BE2C (cell line): ENCODE measurements around the gene UNC5A. TPM values are rescaled to one million over a fixed set of nuclear protein-coding genes. Genes with fewer than 3 reads are reported as not detected.

Source experiments
- DNase-seq: peaks from one replicate; pipeline ENCODE4 v3.0.0-alpha.2; 2020
- H3K27me3 ChIP-seq: fragments of 250-450 bp; sonication (Bioruptor Pico); 2 replicates; pipeline ENCODE4 v1.5.1; 2020; ENCODE audit warnings: mild to moderate bottlenecking
- H3K36me3 ChIP-seq: fragments of 250-450 bp; sonication (Bioruptor Pico); 2 replicates; pipeline ENCODE4 v1.5.1; 2020; ENCODE audit warnings: mild to moderate bottlenecking
- H3K4me1 ChIP-seq: fragments of 250-450 bp; sonication (Bioruptor Pico); 2 replicates; pipeline ENCODE4 v1.5.1; 2020
- H3K4me3 ChIP-seq: 2 replicates; pipeline ENCODE4 v1.5.1; 2011; ENCODE audit warnings: low read depth, low read length
- H3K9me3 ChIP-seq: fragments of 250-450 bp; sonication (Bioruptor Pico); 2 replicates; pipeline ENCODE4 v1.5.1; 2020
- CTCF ChIP-seq: IDR thresholded peaks from 2 replicates; pipeline ENCODE4 v1.5.1; 2012; ENCODE audit warnings: mild to moderate bottlenecking, low read depth, low read length
- polyA plus RNA-seq: library from polyadenylated mRNA; unstranded; fragments of >200 nt; gene quantifications from one replicate; pipeline ENCODE4 v1.2.1, GENCODE V29; 2012; ENCODE audit warnings: low read depth, missing spikeins; ENCODE audit not compliant: insufficient read length, insufficient read depth

Gene UNC5A
- 44.8 TPM for polyA plus RNA-seq

DNA sequence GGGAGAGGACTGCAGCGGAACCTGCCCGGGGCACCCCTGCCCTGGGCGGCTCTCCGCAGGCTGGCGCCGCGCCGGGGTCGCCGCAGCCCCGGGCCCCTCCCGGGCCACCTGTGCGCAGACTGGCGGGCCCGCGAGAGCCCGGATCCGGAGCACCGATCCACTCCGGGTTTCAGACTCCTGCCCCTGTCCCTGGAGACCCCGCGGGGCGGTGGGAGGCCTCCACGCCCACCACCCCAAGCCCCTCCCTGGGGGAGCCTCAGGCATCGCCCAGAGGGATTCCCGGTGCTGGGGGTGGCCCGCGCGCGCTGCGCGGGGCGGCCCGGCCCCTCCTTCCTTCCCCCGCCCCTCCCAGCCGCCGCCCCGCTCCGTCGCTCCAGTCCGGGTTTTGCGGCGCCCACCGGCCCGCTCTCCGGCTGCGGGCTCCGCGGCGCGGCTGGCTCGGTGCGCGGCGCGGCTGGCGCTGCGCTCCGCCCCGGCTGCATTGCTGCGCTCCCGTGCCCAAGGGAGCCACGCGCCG lies at the start of gene UNC5A:
Gene UNC5A (plus strand): TSS at position 479 of the 517 bp plus-strand sequence. CDS start 192 bp downstream, outside the sequence.
- H3K9me3 ChIP-seq: no peaks in the 10 kb centered on the region
- TF ChIP-seq CTCF: no peak
- H3K4me1 ChIP-seq: peaks cover 14% of the 10 kb centered on the region
- no peaks in the 10 kb centered on the region for H3K36me3 ChIP-seq
- peak within 1 kb of the TSS; percentile 80 for H3K4me3 ChIP-seq
- H3K27me3 ChIP-seq: no peaks in the 10 kb centered on the region
- peak; percentile 88 for DNase-seq

DNA sequence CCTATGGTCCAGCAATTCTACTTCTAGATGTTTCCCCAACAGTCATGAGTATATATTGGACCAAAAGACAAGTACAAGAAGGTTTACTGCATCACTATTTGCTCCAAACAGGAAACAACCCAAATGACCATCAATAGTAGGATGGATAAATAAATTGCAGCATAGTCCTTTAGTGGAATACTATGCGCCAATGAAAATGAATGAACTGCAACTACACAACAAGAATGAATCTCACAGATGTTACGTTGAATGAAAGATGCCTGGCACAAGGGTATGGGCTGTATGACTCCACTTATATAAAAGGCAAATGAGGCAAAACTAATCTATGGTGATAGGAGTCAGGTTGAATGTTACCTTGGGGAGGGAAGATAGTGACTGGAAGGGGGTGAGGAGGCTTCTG lies 48.6 kb upstream of the UNC5A start:
- no peak for DNase-seq
- TF ChIP-seq CTCF: no peak
- Histone ChIP-seq H3K36me3 (no peaks in the 10 kb centered on the region), H3K9me3 (0 out of 2 replicates have a peak, but pooled peaks cover 3% of the 10 kb centered on the region), H3K4me1 (peaks cover 2% of the 10 kb centered on the region; the same call in 1 of the 2 replicates), H3K27me3 (no peaks in the 10 kb centered on the region), H3K4me3 (no peak overlapping the region)

DNA sequence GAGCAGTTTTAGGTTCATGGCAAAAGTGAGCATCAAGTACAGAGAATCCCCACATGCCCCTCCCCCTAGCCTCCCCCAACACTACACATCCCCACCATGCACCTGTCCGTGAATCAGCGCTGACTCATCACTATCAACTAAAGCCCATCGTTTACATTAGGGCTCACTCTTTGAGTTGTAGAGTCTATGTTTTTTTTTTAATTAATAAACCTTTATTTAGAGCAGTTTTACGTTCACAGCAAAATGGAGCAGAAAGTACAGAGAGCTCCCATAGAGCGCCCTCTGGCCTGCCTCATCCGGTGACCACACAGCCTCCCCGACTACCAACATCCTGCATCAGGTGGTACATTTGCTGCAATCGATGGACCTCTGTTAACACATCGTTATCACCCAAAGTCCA lies 47.9 kb upstream of the UNC5A start:
- no peak for TF ChIP-seq CTCF
- H3K36me3 ChIP-seq: no peaks in the 10 kb centered on the region
- peaks cover 2% of the 10 kb centered on the region; the same call in 1 of the 2 replicates for H3K4me1 ChIP-seq
- no peak for DNase-seq
- H3K9me3 ChIP-seq: 0 out of 2 replicates have a peak, but pooled peaks cover 3% of the 10 kb centered on the region
- no peaks in the 10 kb centered on the region for H3K27me3 ChIP-seq
- no peak overlapping the region for H3K4me3 ChIP-seq

DNA sequence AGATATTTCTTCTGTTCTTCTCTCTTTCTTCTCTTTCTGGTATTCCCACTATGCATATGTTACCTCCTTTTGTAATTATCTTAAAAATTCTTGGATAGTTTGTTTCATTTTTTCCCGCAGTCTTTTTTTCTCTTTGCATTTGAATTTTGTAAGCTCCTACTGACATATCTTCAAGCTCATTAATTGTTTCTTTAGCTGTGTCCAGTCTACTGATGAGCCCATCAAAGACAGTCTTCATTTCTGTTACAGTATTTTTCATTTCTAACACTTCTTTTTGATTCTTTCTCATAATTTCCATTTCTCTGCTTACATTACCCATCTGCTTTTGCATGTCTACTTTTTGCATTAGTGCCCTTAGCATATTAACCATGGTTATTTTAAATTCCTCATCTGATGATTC lies 44.7 kb upstream of the UNC5A start:
- Histone ChIP-seq H3K4me3 (no peak overlapping the region), H3K36me3 (no peaks in the 10 kb centered on the region), H3K27me3 (no peaks in the 10 kb centered on the region), H3K4me1 (peaks cover 9% of the 10 kb centered on the region), H3K9me3 (no peaks in the 10 kb centered on the region)
- no peak for DNase-seq
- TF ChIP-seq CTCF: no peak

DNA sequence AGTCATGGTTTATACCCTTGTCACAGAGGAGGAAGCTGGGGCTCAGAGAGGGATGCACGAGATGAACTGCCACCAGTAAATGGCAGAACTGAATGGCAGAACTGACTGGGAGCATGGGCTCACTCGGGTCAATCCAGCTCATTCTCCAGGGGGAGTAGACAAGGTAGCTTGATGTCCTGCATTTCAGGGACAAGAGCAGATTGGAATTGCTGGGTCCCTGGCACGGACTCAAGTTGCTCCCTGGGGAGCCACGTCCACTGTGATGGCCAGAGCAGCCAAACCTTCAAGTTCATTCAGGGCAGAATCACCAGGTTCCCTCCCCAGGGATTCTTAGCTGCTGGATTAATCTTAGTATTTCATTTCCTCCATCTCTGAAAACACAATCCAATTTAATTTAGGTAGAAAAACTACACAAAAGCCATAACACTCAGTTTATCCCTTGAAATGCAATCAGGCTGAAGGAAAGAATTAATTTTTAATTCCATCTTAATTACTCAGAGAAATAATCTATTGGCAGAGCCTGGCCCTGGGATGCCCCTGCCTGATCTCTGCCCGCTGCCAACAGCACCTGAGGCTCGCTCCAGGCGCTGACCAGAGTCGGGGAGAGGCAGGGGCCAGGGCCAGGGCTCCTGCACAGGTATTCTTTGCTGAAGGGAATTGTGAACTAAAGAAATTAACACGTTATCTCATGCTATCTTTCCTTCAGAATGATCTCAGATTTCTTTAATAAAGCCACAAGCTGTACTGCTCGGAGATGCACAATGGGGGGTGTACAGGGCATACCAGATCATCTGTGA lies 42.0 kb upstream of the UNC5A start:
- Histone ChIP-seq H3K27me3 (no peaks in the 10 kb centered on the region), H3K9me3 (no peaks in the 10 kb centered on the region), H3K36me3 (no peaks in the 10 kb centered on the region), H3K4me3 (no peak overlapping the region), H3K4me1 (peaks cover 9% of the 10 kb centered on the region)
- TF ChIP-seq CTCF: no peak
- DNase-seq: peak; percentile 61

GRCh38 chr5:176769911-176770310 lies 40.4 kb upstream of the UNC5A start:
- Histone ChIP-seq H3K36me3 (no peaks in the 10 kb centered on the region), H3K4me3 (no peak overlapping the region), H3K4me1 (peaks cover 9% of the 10 kb centered on the region), H3K9me3 (no peaks in the 10 kb centered on the region), H3K27me3 (no peaks in the 10 kb centered on the region)
- no peak for DNase-seq
- TF ChIP-seq CTCF: no peak
